Measurements from ENCODE around the gene SH3TC1.

SH3TC1 gene

GRCh38 chr4:8194306-8195242, 4.5 kb upstream of the SH3TC1 start:
- peak overlapping the region; percentile 97 for H3K27ac ChIP-seq
- POLR2A ChIA-PET (ENCODE audit: low non-redundant PET), result no interaction called here
- CTCF ChIA-PET, result interaction anchor here (0.6 to 5.1 kb wide), 3 partner anchors 18 to 777 kb away, joined by 3 to 46 read pairs (median 4); no protein-coding TSS in a partner anchor
- DNase-seq (ENCODE audit: low spot score), result no peak
- no peak for TF ChIP-seq CTCF (conservative IDR thresholded peaks at IDR 0.05; ENCODE audit: low read depth)

DNA sequence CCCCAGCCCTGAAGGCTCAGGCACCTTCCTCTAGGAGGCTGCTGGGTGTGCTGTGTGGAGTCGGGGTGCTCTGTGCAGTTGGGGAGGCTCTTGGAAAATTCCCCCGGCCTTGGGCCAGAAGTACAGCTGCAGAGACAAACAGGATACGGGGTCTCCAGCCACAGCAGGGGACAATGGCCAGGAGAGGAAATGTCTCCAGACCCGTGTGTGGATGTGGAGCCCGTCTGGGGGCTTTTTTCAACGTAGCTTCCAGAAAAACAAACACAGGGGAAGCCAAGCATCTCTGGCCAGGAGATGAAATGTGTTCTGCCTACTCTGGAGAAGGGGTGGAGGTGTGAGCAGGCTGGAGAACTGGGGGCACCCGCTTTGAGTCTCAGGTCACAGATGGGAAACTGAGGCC, 3.7 kb upstream of the SH3TC1 start:
- DNase-seq (ENCODE audit: low spot score), result no peak
- ChIA-PET CTCF (interaction anchor here (5.1 kb wide), 1 partner anchor 19 kb away, joined by 46 read pairs; no protein-coding TSS in a partner anchor), POLR2A (ENCODE audit: low non-redundant PET) (no interaction called here)
- peak overlapping the region; percentile 97; the same call in 1 of the 2 replicates for H3K27ac ChIP-seq
- TF ChIP-seq CTCF (conservative IDR thresholded peaks at IDR 0.05; ENCODE audit: low read depth), result no peak

DNA sequence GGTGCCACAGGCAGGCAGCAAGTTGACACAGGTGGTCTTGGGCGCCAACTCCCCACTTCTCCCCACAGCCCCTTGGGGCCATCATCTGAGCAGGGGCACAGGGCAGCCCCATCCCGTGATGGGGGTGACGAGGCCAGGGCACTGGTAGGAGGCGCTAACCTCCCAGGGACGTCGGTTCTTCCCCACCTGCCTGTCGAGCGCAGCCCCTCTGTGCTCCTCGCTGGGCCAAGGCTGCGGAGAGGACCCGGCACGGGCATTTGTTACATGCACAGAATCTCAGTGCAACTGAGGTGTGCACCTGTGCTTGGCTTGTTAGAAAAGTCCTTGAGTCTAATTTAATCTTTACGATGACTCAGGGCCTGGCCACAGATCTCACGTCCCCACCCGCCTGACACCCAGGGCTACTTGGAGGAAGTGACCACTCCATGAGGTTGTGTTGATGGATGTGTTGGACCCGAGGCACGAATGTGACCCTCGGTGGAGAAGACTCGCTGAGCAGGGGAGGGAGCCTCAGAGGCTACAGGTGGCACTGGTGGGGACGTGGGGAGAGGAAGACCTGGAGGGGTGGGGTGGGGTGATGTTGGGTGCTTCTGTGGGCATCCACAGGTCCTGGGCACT, 3.1 kb upstream of the SH3TC1 start:
- ChIA-PET POLR2A (ENCODE audit: low non-redundant PET) (no interaction called here), CTCF (interaction anchor here (3.5 kb wide), 1 partner anchor 19 kb away, joined by 21 read pairs; no protein-coding TSS in a partner anchor)
- no peak for DNase-seq (ENCODE audit: low spot score)
- no peak for TF ChIP-seq CTCF (conservative IDR thresholded peaks at IDR 0.05; ENCODE audit: low read depth)
- no peak overlapping the region for H3K27ac ChIP-seq

GRCh38 chr4:8197521-8197920, 1.6 kb upstream of the SH3TC1 start:
- peak overlapping the region; percentile 96 for H3K27ac ChIP-seq
- POLR2A ChIA-PET (ENCODE audit: low non-redundant PET), result no interaction called here
- no peak for DNase-seq (ENCODE audit: low spot score)
- no peak for TF ChIP-seq CTCF (conservative IDR thresholded peaks at IDR 0.05; ENCODE audit: low read depth)
- CTCF ChIA-PET, result interaction anchor here (3.5 kb wide), 1 partner anchor 21 kb away, joined by 21 read pairs; no protein-coding TSS in a partner anchor

DNA sequence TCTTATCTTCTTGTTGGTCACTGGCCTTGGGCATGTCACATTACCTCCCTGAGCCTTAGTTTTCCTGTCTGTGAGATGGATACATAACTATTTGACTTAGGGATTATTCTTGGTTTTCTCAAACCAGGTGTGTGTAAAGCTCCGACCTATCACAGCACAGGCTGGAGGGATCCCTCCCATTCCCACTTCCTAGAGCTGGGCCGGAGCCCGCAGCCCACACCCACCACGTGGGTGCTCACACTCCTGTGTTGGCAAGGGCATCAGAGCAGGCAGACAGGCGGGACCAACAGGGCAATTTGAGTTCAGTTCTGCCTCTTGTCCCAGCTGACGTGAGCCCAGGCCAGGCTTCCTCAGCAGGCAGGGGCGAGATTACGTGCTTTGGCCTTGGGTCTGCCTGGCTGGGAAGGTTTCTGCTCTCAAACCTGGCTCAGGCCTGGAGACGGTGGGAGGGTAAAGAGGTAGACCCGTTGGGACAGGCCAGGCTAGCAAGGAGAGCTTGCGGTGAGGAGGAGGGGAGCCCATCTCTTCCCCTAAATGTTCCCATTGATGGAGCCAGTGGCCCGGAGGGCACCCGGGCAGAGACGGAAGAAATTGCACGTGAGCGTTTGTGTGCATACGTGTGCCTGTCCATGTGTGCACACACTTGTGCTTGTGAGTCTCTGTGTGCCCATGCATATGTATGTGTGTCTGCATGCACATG, 734 bp upstream of the SH3TC1 start:
- peak overlapping the region; percentile 96 for H3K27ac ChIP-seq
- CTCF ChIA-PET, result interaction anchor here (3.5 kb wide), 1 partner anchor 22 kb away, joined by 21 read pairs; no protein-coding TSS in a partner anchor
- POLR2A ChIA-PET (ENCODE audit: low non-redundant PET), result no interaction called here
- DNase-seq (ENCODE audit: low spot score), result peak; percentile 31
- no peak for TF ChIP-seq CTCF (conservative IDR thresholded peaks at IDR 0.05; ENCODE audit: low read depth)
